K562 (cell line): ENCODE data around the gene SLC1A5. TPM values are rescaled to one million over a fixed set of nuclear protein-coding genes. Genes with fewer than 3 reads are reported as not detected.

ENCODE experiments used
- ATAC-seq: fragments of 200-7000 bp; cut with Tn5 transposase; 3 replicates; pipeline ENCODE4 v1.9.1; 2020; ENCODE audit warnings: moderate library complexity
- BruUV-seq: library from RNA; stranded (reverse); fragments of 400-500 nt; replicated peaks from 2 replicates; lab custom pipeline; 2021; lab: Mats Ljungman, UMichigan
- CTCF ChIA-PET: fragments of 300-600 bp; formaldehyde crosslinking; extraction: SDS; loops from one replicate; lab custom pipeline; 2021; ENCODE audit warnings: low intra/inter-chr PET ratio; lab: Yijun Ruan, JAX
- POLR2A ChIA-PET: fragments of 300-600, 350-650 bp; sonication (Branson Sonifier 250); formaldehyde crosslinking; extraction: SDS; loops from one replicate; lab custom pipeline; 2021; ENCODE audit warnings: antibody characterized with exemption, inconsistent platforms; lab: Yijun Ruan, JAX
- DNase-seq, 4 experiments: peaks; one replicate each; pipeline versions ENCODE4 v3.0.0 to v3.0.0-alpha.2; 2011 to 2018; ENCODE audit warnings: low spot score in 3 of 4, mixed read lengths in 3 of 4; ENCODE audit errors: extremely low read depth in 1 of 4
- FAIRE-seq: peaks from 2 replicates; lab custom pipeline; 2011; peaks lifted over from hg19 to GRCh38; lab: Jason Lieb, UNC
- H2AFZ ChIP-seq: 2 replicates; pipeline ENCODE4 v1.6.0; 2011; ENCODE audit warnings: low read depth, low read length, control low read depth, inconsistent platforms
- H3K27ac ChIP-seq: fragments of 200-600 bp; 3 replicates; pipeline ENCODE4 v1.8.0; 2011; ENCODE audit warnings: low read depth, mild to moderate bottlenecking, control low read depth, inconsistent platforms, low read length, moderate library complexity, mixed read lengths; ENCODE audit errors: extremely low read depth
- H3K27me3 ChIP-seq, 2 experiments: fragments of 300-600 bp in 1 of 2; 2 replicates in 1 of 2; 3 replicates in 1 of 2; pipeline versions ENCODE4 v1.6.0 to v1.8.0; 2011; ENCODE audit warnings: inconsistent platforms in 2 of 2, low read length in 2 of 2, mild to moderate bottlenecking in 1 of 2, mixed read lengths in 1 of 2, moderate library complexity in 1 of 2; ENCODE audit not compliant: control insufficient read depth in 2 of 2, insufficient read depth in 2 of 2
- H3K36me3 ChIP-seq: fragments of 300-600 bp; 3 replicates; pipeline ENCODE4 v1.8.0; 2011; ENCODE audit warnings: mild to moderate bottlenecking, low read length, inconsistent platforms; ENCODE audit not compliant: control insufficient read depth, insufficient read depth
- H3K4me1 ChIP-seq, 2 experiments: fragments of 200-600 bp in 1 of 2; replicated peaks in 1 of 2; 2 replicates in 1 of 2; 3 replicates in 1 of 2; pipeline versions ENCODE4 v1.5.1 to v1.8.0; 2011; ENCODE audit warnings: inconsistent platforms in 2 of 2, low read length in 2 of 2, mild to moderate bottlenecking in 1 of 2, mixed read lengths in 1 of 2, moderate library complexity in 1 of 2; ENCODE audit not compliant: control insufficient read depth in 2 of 2, insufficient read depth in 2 of 2
- H3K4me2 ChIP-seq: 2 replicates; pipeline ENCODE4 v1.6.1; 2011; ENCODE audit warnings: low read length, control low read depth, inconsistent platforms, mixed read lengths; ENCODE audit not compliant: insufficient read depth
- H3K4me3 ChIP-seq: fragments of 200-600 bp; sonication (generic), shearing (Covaris generic); 2 replicates; pipeline ENCODE4 v1.5.1; 2016; ENCODE audit warnings: control low read depth, inconsistent platforms
- H3K79me2 ChIP-seq: fragments of 200-600 bp; 3 replicates; pipeline ENCODE4 v1.8.0; 2011; ENCODE audit warnings: low read length, inconsistent platforms; ENCODE audit not compliant: control insufficient read depth, insufficient read depth
- H3K9ac ChIP-seq, 2 experiments: 2 replicates each; pipeline versions ENCODE4 v1.6.0 to v1.6.1; 2011; ENCODE audit warnings: low read depth in 2 of 2, low read length in 2 of 2, control low read depth in 1 of 2, inconsistent platforms in 1 of 2, mild to moderate bottlenecking in 1 of 2, mixed read lengths in 1 of 2; ENCODE audit not compliant: insufficient read depth in 1 of 2
- H3K9me1 ChIP-seq: one replicate; pipeline ENCODE4 v1.6.0; 2011; ENCODE audit warnings: inconsistent platforms, mild to moderate bottlenecking, low read length, moderate library complexity; ENCODE audit not compliant: control insufficient read depth, insufficient read depth
- H3K9me3 ChIP-seq: replicated peaks from 2 replicates; pipeline ENCODE4 v1.5.1; 2011; ENCODE audit warnings: low read depth, low read length, inconsistent platforms; ENCODE audit not compliant: control insufficient read depth, insufficient read depth
- H4K20me1 ChIP-seq: replicated peaks from 2 replicates; pipeline ENCODE4 v1.6.1; 2011; ENCODE audit warnings: low read length, inconsistent platforms, mixed read lengths; ENCODE audit not compliant: control insufficient read depth, insufficient read depth
- HNRNPUL1 ChIP-seq: fragments of 200-400 bp; formaldehyde crosslinking; IDR thresholded peaks from 2 replicates; pipeline ENCODE4 v1.6.1; 2017; ENCODE audit warnings: low read length
- KHSRP ChIP-seq: fragments of 450-650 bp; IDR thresholded peaks from 2 replicates; pipeline ENCODE4 v1.6.1; 2017
- NFIC ChIP-seq: fragments of 450-650 bp; IDR thresholded peaks from 2 replicates; pipeline ENCODE4 v1.6.1; 2017; ENCODE audit warnings: mild to moderate bottlenecking, inconsistent platforms
- NFIX ChIP-seq: fragments of 250-450 bp; sonication (Bioruptor Pico); IDR thresholded peaks from 2 replicates; pipeline ENCODE4 v1.4.0; 2020; ENCODE audit warnings: low read depth, mild to moderate bottlenecking, moderate library complexity
- SNIP1 ChIP-seq: fragments of 450-650 bp; IDR thresholded peaks from 2 replicates; pipeline ENCODE4 v1.7.1; 2017; ENCODE audit warnings: low read depth, mild to moderate bottlenecking
- TRIM25 ChIP-seq: fragments of 450-650 bp; IDR thresholded peaks from 2 replicates; pipeline ENCODE4 v1.7.0; 2016; ENCODE audit warnings: borderline replicate concordance
- WGBS: fragments of 100-300 bp; shearing (Covaris generic); methylation state at CpG from one replicate; pipeline ENCODE4 v1.1.6; 2016; ENCODE audit warnings: low coverage, mixed read lengths; ENCODE audit not compliant: insufficient coverage; ENCODE audit errors: missing lambda C conversion rate; 5-methylcytosine and 5-hydroxymethylcytosine counted together
- in situ Hi-C: fragments of 300-500 bp; cut with MboI; formaldehyde crosslinking; loops from 4 replicates; pipeline ENCODE4 v1.15.0; 2018; ENCODE audit warnings: inconsistent platforms, mixed read lengths
- intact Hi-C: fragments of 100-400 bp; cut with micrococcal nuclease; formaldehyde crosslinking; loops from 2 replicates; pipeline ENCODE4 v1.14.2; 2022
- polyA plus RNA-seq, 8 experiments: library from polyadenylated mRNA; depleted of rRNA in 4 of 8; stranded (reverse) in 5 of 8; unstranded in 3 of 8; fragments of >200 nt; fragmentation: Nextera tagmentation in 2 of 8; fragmentation: Illumina TruSeq in 1 of 8; extraction: Ambion mirVana in 2 of 8; extraction: Trizol in 1 of 8; gene quantifications; 2 replicates each; pipeline versions ENCODE4 v1.2.1 to v1.2.3, GENCODE V29; 2011 to 2014; ENCODE audit warnings: inconsistent platforms in 1 of 8, missing spikeins in 1 of 8
- total RNA-seq, 7 experiments: library from RNA; depleted of rRNA in 6 of 7; stranded (reverse); fragments of >200 nt in 6 of 7; fragmentation: Illumina TruSeq in 2 of 7; extraction: Trizol in 2 of 7; gene quantifications; 2 replicates each; pipeline versions ENCODE4 v1.2.1 to v1.2.3, GENCODE V29; 2011 to 2021; ENCODE audit warnings: low replicate concordance in 1 of 7
- TF ChIP-seq, protein P1 (sequence below): fragments of 450-650 bp; IDR thresholded peaks from 2 replicates; pipeline ENCODE4 v1.6.1; 2016
- TF ChIP-seq, protein P2 (sequence below): fragments of 250-450 bp; sonication (Bioruptor Pico); IDR thresholded peaks from 2 replicates; pipeline ENCODE4 v1.5.0; 2021

The SLC1A5 gene
- total and polyA plus RNA-seq, 9 of the 15 experiments (the other 6 are each of a cell fraction or from before 2014, with no cell fraction given), result 31.2 to 417 (median 134) TPM

DNA sequence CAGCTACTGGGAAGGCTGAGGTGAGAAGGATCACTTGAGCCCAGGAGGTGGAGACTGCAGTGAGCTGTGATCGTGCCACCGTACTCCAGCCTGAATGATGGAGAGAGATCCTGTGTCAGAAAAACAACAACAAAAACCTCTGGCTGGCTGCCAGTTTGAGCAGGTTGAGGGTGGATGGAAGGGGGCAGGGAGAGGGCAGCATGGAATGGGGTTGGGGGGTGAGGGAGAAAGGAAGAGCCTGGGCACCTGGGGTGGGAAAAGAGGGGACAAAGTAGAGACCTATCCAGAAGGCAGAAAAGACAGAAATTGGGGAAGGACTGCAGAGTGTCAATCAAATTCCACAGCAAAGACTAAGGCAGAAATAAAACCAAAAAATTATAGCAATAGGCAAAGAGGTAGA is 4.7 kb downstream of the SLC1A5 start:
- ChIA-PET CTCF (interaction anchor here (0.6 kb wide), 1 partner anchor 1050 kb away, joined by 3 read pairs; the partner anchor contains the start of gene MEIOSIN), POLR2A (interaction anchor here (0.8 to 5.9 kb wide), 12 partner anchors 8 to 100 kb away, joined by 3 to 50 read pairs (median 8); partner anchors contain the start of gene AP2S1)
- Histone ChIP-seq H3K9ac (peak overlapping the region; percentile 99; a peak in 3 of 4 replicates), H3K4me3 (peak overlapping the region; percentile 91), H3K4me1 (peaks cover 21 to 44% of the 10 kb centered on the region in 2 experiments), H3K79me2 (peaks cover 79% of the 10 kb centered on the region), H3K27ac (peak overlapping the region; percentile 95), H3K9me1 (peaks cover 5% of the 10 kb centered on the region), H4K20me1 (peaks cover 58% of the 10 kb centered on the region), H3K36me3 (peaks cover 76% of the 10 kb centered on the region), H3K27me3 (no peaks in the 10 kb centered on the region), H3K9me3 (no peaks in the 10 kb centered on the region), H3K4me2 (peak overlapping the region; percentile 92), H2AFZ (no peak overlapping the region)
- in situ Hi-C loops, result no loop called here
- TF ChIP-seq, protein P1, sequence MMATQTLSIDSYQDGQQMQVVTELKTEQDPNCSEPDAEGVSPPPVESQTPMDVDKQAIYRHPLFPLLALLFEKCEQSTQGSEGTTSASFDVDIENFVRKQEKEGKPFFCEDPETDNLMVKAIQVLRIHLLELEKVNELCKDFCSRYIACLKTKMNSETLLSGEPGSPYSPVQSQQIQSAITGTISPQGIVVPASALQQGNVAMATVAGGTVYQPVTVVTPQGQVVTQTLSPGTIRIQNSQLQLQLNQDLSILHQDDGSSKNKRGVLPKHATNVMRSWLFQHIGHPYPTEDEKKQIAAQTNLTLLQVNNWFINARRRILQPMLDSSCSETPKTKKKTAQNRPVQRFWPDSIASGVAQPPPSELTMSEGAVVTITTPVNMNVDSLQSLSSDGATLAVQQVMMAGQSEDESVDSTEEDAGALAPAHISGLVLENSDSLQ, result peak; percentile 76
- TF ChIP-seq, protein P2, sequence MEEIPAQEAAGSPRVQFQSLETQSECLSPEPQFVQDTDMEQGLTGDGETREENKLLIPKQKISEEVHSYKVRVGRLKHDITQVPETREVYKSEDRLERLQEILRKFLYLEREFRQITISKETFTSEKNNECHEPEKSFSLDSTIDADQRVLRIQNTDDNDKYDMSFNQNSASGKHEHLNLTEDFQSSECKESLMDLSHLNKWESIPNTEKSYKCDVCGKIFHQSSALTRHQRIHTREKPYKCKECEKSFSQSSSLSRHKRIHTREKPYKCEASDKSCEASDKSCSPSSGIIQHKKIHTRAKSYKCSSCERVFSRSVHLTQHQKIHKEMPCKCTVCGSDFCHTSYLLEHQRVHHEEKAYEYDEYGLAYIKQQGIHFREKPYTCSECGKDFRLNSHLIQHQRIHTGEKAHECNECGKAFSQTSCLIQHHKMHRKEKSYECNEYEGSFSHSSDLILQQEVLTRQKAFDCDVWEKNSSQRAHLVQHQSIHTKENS (CRISPR knock-in tag), result no peak
- TF ChIP-seq TRIM25 (0 out of 2 replicates have a peak, but pooled peaks have one; percentile 26), HNRNPUL1 (no peak), KHSRP (0 out of 2 replicates have a peak, but pooled peaks have one; percentile 41), NFIX (CRISPR knock-in tag) (peak; percentile 45; the same call in 1 of the 2 replicates), SNIP1 (no peak), NFIC (peak; percentile 90)
- intact Hi-C loops, result no loop called here
- no TSS peak for BruUV-seq
- FAIRE-seq, result no peak
- 21% methylated on average over 2 of the region's 2 CpGs for WGBS
- peak in 2 of 4 experiments; percentile 29 to 35 for DNase-seq
- no peak for ATAC-seq
